Inferior parietal cortex (tissue), 1 donor: ENCODE data around the gene KCNC1.
A peak's percentile ranks its signal among the peaks of the same experiment; 100 is the strongest.

Source experiments
- DNase-seq: peaks from one replicate; pipeline ENCODE4 v3.0.0-alpha.2; 2016; ENCODE audit errors: extremely low spot score

The KCNC1 gene

DNA sequence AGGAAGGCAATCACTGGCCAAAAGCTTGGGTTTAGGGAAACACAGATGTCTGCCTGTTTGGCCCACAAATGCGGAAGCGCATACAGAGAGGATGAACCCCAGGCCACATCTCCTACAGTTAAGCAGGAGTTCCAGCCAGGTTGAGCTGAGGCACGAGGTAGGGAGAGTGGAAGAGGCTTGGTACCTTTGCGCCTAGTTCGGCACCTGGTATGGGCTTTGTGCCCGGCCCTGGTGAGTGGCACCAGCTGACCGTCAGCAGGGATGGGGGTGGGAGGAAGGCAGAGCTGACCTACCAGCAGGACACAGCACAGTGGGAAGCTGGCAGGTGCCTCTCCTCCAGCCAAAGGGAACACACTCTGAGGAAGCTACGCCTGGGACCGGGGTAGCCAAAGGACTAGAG is 57.6 kb downstream of the KCNC1 start:
- DNase-seq, result no peak

- DNase-seq, result no peak
Measured at GRCh38 chr11:17793642-17794170, 59.1 kb downstream of the KCNC1 start.

DNA sequence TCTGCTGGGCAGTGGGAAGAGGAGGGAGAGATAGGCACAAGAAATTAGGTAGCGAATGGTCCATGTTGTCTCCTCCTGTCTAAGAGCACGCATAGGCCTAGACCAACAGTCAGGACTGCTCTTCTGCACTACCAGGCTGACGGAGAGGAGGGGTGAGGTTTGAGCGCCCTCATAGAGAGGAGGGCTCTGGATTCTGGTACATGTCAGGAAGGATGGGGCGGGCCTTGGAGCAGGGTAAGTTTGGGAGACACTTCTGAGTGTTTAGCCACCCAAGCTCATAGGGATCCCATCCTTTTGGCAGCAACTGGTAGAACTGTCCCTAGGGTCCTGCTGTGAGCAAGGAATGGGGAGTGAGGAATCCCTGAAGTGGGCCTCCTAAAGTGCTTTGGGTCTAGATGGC is 60.4 kb downstream of the KCNC1 start:
- no peak for DNase-seq

DNA sequence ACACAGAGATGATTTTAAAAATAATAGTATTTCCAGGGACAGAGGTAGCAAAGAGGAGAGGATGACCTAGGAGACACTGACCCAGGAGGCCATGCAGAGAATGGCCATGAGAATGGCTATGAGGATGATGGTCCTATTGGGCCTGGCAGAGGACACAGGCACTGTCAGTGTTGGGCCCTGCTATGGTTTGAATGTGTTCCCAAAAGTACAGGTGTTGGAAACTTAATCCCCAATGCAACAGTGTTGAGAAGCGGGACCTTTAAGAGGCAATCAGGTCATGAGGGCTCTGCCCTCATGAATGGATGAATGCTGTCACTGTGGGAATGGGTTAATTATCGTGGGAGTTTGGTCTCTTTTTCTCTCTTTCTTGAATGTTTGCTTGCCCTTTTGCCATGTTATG is 61.6 kb downstream of the KCNC1 start:
- no peak for DNase-seq

DNA sequence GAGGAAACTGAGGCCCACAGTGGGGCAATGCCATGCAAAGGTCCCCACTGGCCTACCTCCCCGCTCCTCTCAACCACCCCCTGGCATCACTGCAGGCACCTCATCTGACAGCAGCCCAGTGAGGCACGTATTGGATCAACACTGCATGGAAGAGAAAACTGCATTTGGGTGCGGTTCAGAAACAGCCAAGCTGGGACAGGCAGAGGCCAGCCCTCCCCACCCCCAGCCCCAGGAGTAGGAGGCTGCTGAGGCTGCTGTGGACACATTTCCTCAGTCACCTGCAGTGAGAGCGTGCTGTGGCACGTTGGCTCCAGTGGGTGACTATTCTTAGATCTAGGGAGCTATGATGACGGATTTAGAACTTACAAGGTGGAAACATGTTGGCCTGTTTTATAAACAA is 63.7 kb downstream of the KCNC1 start:
- DNase-seq, result no peak

DNA sequence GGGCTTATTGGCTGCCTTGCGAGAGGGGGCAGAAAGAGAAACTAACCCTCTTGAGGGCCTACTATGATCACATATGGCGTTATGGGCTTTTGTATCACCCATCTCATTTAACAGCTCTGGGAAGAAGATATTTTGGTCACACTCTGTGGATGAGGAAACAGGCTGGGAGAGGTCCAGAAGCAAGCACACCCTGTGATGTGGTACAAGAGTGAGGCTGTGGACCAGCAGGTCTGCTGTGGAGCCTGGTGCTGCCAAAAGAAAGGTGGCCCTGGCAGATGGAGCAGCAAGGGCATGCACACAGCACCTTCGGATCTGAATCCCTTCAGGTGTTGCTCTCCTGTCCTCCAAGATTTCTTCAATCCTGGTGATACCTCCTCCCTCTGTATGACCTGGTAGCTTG is 64.1 kb downstream of the KCNC1 start:
- DNase-seq, result no peak

GRCh38 chr11:17799147-17799546 is 64.6 kb downstream of the KCNC1 start:
- DNase-seq, result no peak

GRCh38 chr11:17801166-17801565 is 66.6 kb downstream of the KCNC1 start:
- no peak for DNase-seq

GRCh38 chr11:17802491-17802890 is 67.9 kb downstream of the KCNC1 start:
- DNase-seq, result no peak

DNA sequence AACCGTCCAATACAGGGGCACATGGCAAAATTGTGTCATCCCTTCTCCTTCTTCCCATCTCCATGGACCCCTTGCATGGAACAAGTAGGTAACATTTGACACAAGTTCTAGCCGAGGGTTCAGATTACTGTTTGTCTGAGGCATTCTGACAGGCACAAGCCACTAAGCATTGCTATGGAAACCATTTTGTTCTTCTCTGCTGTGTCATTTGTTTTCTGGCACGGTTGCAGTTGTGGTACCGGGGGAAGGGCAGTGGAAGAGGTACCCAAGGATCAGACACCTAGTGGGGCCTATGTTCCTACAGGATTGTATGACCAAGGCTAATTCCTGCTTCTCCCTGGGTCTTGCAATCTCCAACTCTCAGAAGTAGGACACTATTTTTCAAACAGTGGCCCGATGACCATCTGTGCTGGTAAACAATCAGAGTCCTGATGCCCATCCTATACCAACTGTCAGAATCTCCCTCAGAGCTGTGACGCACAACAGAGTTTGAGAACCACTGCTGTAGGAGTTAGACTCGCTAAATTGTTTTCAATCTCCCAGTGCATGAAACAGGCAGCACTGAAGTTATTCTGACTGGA is 69.3 kb downstream of the KCNC1 start:
- DNase-seq, result peak; percentile 40

DNA sequence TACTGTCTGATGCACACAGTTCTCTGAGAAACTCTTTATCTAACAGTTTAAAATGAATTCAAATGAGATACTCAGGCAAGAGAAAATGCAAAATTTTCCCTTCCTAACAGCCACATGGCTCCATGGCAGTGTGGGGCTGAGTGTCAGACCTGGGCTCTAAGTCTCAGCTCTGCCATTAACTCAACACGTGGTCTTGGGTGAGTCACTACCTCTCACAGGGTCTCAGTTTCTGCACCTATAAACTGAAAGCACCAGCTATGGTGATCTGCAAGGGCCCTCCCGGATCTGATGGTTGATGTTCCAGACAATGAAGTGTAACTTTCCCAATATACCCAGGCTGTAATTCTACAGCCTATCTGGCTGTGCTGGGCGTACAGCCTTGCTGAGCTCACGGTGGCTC is 70.5 kb downstream of the KCNC1 start:
- no peak for DNase-seq

GRCh38 chr11:17805873-17806272 is 71.3 kb downstream of the KCNC1 start:
- DNase-seq, result no peak

DNA sequence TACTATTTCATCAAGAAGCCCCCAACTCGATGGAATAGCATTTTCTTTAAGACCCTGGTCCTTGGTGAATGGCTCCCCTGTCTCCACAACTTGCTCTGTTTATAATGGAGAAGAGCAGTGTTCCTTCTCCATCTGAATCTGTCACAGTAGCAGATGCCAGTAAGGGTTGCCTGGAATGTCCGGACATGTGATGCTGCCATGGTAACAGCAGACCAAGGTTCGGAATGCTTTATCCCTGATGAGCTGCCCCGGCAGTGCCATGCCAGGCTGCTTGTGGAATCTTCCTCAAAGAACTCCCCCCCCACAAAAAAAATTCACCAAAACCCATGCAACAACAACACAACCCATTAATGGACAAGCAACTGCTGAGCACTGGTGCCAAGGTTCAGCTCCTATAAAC is 72.5 kb downstream of the KCNC1 start:
- no peak for DNase-seq

- no peak for DNase-seq
Measured at GRCh38 chr11:17810041-17810440, 75.5 kb downstream of the KCNC1 start.

- DNase-seq, result no peak
Measured at GRCh38 chr11:17810746-17811145, 76.2 kb downstream of the KCNC1 start.

DNA sequence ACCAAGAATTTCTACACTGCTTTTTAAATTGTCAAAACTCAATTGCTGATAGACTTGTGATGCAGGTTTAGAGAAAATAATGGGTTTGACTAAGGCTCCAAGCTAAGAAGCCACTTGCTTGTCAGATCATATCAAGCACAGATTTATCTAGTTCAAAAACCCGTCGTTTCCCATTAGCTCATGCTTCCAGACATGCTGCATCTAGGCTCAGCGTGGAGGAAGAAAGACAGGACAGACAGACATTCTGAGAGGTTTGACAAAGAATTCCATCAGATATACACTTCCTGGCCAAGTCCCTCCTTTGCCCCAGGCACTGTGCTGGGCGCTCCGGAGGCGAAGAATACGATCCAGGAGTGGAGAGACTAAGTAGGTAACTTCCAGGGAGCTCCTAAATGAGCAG is 76.8 kb downstream of the KCNC1 start:
- DNase-seq, result no peak

DNA sequence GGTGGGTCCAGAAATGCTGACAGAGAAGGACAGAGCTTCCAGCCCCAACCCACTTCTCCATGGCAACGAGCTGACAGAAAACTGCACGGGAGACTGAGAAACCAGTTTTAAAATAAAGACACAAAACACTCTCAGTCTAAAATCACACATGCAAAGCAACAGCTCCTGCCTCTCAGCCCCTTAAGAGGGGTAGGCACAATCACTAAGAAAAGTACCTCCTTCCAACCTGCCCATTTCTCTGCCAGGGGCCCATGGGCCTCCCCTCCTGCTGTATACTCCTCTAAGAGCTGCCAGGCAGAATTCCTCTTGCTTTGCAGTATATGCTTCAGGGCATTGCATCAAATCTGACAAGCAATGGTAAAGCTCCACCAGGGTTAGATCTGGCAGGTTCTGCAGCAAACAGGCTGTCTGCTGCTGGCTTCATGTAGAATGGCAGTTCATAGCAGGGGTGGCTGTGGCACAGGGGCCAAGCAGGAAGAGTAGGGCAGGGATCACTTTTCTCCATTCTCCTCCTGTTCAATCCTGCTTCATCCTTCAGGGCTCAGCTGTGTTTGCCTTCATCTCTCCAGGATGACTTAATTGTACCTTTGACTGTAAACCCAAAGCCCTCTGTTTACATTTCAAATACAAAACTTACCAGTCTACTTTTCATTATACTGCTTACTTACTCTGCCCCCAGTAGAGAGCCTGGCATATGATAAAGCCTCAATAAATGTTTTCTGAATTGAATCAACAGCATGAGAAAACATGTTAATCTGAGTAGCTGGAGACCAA is 77.7 kb downstream of the KCNC1 start:
- DNase-seq, result no peak

DNA sequence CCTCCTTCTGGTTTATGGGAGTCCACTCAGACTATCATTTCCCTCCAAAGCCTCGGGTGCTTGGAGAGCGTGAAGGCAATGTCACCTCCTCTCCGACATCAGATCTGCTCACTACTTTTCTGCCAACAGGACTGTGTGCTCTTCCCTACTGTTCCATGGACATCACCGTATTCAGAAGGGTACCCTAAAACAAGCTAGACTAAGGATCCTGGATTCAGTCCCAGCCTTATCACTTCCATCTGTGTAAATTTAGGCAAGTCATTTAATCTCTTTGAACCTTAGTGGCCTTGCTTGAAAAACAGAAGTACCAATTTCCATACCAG is 78.2 kb downstream of the KCNC1 start:
- no peak for DNase-seq

GRCh38 chr11:17813391-17814059 is 78.9 kb downstream of the KCNC1 start:
- no peak for DNase-seq

GRCh38 chr11:17814546-17814945 is 80.0 kb downstream of the KCNC1 start:
- no peak for DNase-seq

DNA sequence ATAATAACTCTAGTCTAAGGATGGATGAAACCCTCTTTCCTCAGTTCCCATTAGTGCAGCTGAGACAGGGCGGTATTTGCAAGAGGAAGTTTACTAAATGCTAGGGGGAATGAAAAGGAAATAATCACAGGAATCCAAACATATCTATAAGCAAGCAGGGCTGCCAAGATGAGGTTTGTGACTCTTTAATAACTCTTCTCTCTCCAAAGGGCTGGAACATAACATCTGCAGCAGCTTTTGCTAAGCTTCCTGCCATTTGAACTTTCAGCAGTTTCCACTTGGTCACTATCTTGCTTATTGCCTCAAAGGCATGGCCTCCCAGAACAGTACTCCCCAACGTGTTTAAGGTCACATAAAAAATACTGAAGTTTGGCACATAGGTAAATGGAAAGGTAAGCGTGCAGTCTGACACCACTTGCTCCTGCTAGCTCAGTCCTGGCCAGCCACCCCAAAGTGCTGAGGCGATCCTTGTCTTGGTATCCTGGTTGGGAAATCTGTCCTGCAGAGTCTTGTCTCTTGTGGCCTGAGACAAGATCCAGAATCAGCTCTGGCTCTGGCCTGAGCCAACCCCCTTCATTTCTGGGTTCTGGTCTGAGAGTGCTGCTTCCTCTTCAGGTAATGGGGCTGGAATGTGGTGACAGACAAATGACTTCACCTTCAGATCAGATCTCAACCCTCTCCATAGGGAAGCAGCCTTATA is 81.8 kb downstream of the KCNC1 start:
- no peak for DNase-seq

DNA sequence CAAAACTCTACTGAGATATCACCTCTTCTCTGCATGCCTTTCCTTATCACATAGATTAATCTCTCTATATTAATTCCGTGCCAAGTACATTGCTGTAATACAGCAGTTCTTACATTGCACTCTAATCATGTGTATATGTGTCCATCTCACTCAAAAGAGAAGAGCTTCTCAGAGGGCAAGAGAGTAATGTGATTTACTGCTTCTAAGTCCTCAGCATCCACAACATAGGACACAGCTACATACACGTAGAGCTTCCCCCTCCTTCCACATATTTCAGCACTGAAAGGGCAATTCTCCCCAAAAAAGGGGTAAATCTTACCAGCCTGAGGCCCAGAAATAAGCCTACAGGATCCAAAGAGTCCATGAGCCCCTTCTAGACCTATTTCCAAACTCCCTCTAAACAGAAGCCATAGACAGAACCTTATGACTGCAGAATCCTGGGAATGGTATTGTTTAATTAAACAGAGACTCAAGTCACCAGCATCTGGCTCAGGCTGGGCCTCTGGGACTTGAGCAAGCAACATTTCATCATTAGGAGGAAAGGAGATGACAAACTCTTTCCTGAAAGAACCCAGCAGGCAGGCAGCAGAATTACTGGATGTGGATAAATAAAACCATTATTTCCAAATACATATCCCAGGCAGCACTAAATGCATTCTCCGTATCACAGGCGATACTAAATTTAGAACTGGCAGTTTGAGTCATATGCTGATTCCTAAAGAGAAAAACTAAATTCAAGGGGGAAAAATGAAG is 87.2 kb downstream of the KCNC1 start:
- no peak for DNase-seq
